Right ventricle myocardium inferior (tissue), 1 donor: Measurements from ENCODE around the gene MIR17HG. TPM values are rescaled to one million over a fixed set of nuclear protein-coding genes. Genes with fewer than 3 reads are reported as not detected.
"Not testable (repeated sequence)": the region's sequence is repeated elsewhere in the genome, so short reads cannot be mapped to it uniquely, and the experiment has no call there.

Experiments
- ATAC-seq: fragments of 200-7000 bp; cut with Tn5 transposase; one replicate; pipeline ENCODE4 v1.9.1; 2020; ENCODE audit warnings: mild to moderate bottlenecking, moderate library complexity
- DNase-seq: peaks from one replicate; pipeline ENCODE4 v3.0.0; 2021; ENCODE audit errors: missing footprints
- intact Hi-C: fragments of 100-400 bp; cut with DNase I; formaldehyde crosslinking; loops from one replicate; pipeline ENCODE4 v1.11.0; 2022
- total RNA-seq: library from RNA; stranded (reverse); fragmentation: NEBNext Ultra II Directional; extraction: Animal tissue kit (Norgen Biotek cat#: 25700); gene quantifications from one replicate; pipeline ENCODE4 v1.2.1, GENCODE V29; 2021
- donor health status: DM: no; HTN: yes; CAD: no; lungs with severe emphysema.

Gene MIR17HG
- total RNA-seq, 1 donor from 2014 or later = 0.81 TPM

- DNase-seq = no peak
- no peak for ATAC-seq
- intact Hi-C loops = no loop called here
Observed at GRCh38 chr13:91331047-91331915, 16.2 kb upstream of the MIR17HG start.

- no peak for ATAC-seq
- intact Hi-C loops = no loop called here
- no peak for DNase-seq
Observed at GRCh38 chr13:91346062-91346461, 1.4 kb upstream of the MIR17HG start.

GRCh38 chr13:91346850-91347201, 661 bp upstream of the MIR17HG start:
- intact Hi-C loops = no loop called here
- no peak for DNase-seq
- ATAC-seq = no peak

GRCh38 chr13:91347996-91348905, 764 bp downstream of the MIR17HG start:
- ATAC-seq (peak; percentile 67), DNase-seq (peak; percentile 84)
- intact Hi-C loops = no loop called here

GRCh38 chr13:91348906-91349435, 1.5 kb downstream of the MIR17HG start:
- peak; percentile 97 for DNase-seq
- intact Hi-C loops = no loop called here
- peak; percentile 72 for ATAC-seq

GRCh38 chr13:91349992-91350911, 2.8 kb downstream of the MIR17HG start:
- no peak for ATAC-seq
- DNase-seq = no peak
- intact Hi-C loops = no loop called here

- intact Hi-C loops = no loop called here
- DNase-seq (no peak), ATAC-seq (no peak)
Observed at GRCh38 chr13:91351123-91351522, 3.6 kb downstream of the MIR17HG start.

GRCh38 chr13:91351980-91352379, 4.5 kb downstream of the MIR17HG start:
- intact Hi-C loops = no loop called here
- no peak for ATAC-seq
- no peak for DNase-seq

- DNase-seq, intact Hi-C loops, ATAC-seq: not testable (repeated sequence)
Observed at GRCh38 chr13:91352891-91353290, 5.4 kb downstream of the MIR17HG start.

- ATAC-seq = no peak
- intact Hi-C loops = no loop called here
Observed at GRCh38 chr13:91353494-91353893, 6.0 kb downstream of the MIR17HG start.

GRCh38 chr13:91355099-91355825, 7.8 kb downstream of the MIR17HG start:
- DNase-seq (no peak), ATAC-seq (no peak)
- intact Hi-C loops = no loop called here

More at GRCh38 chr13:91353494-91353893, 6.0 kb downstream of the MIR17HG start:
- DNase-seq = no peak

- ATAC-seq = no peak
- intact Hi-C loops = no loop called here
Observed at GRCh38 chr13:91355826-91356710, 8.6 kb downstream of the MIR17HG start.

GRCh38 chr13:91356919-91357612, 9.6 kb downstream of the MIR17HG start:
- no peak for ATAC-seq
- DNase-seq = no peak
- intact Hi-C loops = no loop called here

More at GRCh38 chr13:91355826-91356710, 8.6 kb downstream of the MIR17HG start:
- DNase-seq = no peak

- ATAC-seq (no peak), DNase-seq (no peak)
- intact Hi-C loops = no loop called here
Observed at GRCh38 chr13:91357613-91358386, 10.3 kb downstream of the MIR17HG start.

GRCh38 chr13:91358387-91358782, 10.9 kb downstream of the MIR17HG start:
- ATAC-seq (no peak), DNase-seq (no peak)
- intact Hi-C loops = no loop called here

- ATAC-seq = no peak
- no peak for DNase-seq
- intact Hi-C loops = no loop called here
Observed at GRCh38 chr13:91359111-91359510, 11.6 kb downstream of the MIR17HG start.
